Endothelial cell of coronary artery (primary cell): ENCODE data around the gene CD226. TPM values are rescaled to one million over a fixed set of nuclear protein-coding genes. Genes with fewer than 3 reads are reported as not detected.

Source experiments
- total RNA-seq: library from RNA; depleted of rRNA; stranded (reverse); fragments of >200 nt; gene quantifications from 2 replicates; pipeline ENCODE4 v1.2.3, GENCODE V29; 2014

Gene CD226
- total RNA-seq: 0.09 TPM in 2 replicates

GRCh38 chr18:69947361-69948133 is at the start of gene CD226:
Gene CD226 (minus strand): TSS chr18:69947873. CDS start chr18:69947406, 467 bp downstream.

